ENCODE data around the gene PLXNA2. TPM values are rescaled to one million over a fixed set of nuclear protein-coding genes. Genes with fewer than 3 reads are reported as not detected.

The PLXNA2 gene
- polyA plus RNA-seq, 1 donor from 2014 or later, result 0.15 TPM

- Mint-ChIP-seq H3K27ac (no peak overlapping the region), H3K36me3 (peaks cover 1% of the 10 kb centered on the region), H3K4me3 (no peak overlapping the region), H3K27me3 (peaks cover 10% of the 10 kb centered on the region), H3K9me3 (no peaks in the 10 kb centered on the region), H3K4me1 (no peaks in the 10 kb centered on the region)
These were observed 31.3 kb downstream of the PLXNA2 start for GRCh38 chr1:208212893-208213292.

- Mint-ChIP-seq H3K4me3 (no peak overlapping the region), H3K27me3 (peaks cover 11% of the 10 kb centered on the region), H3K27ac (peak overlapping the region in 1 of 3 donors; percentile 29), H3K4me1 (no peaks in the 10 kb centered on the region), H3K9me3 (no peaks in the 10 kb centered on the region), H3K36me3 (peaks cover 1% of the 10 kb centered on the region)
These were observed 32.0 kb downstream of the PLXNA2 start for GRCh38 chr1:208211921-208212843.

- Mint-ChIP-seq H3K36me3 (no peaks in the 10 kb centered on the region), H3K27ac (no peak overlapping the region), H3K9me3 (no peaks in the 10 kb centered on the region), H3K4me3 (no peak overlapping the region), H3K27me3 (peaks cover 5% of the 10 kb centered on the region), H3K4me1 (no peaks in the 10 kb centered on the region)
These were observed 34.1 kb downstream of the PLXNA2 start for GRCh38 chr1:208209896-208210589.

GRCh38 chr1:208209286-208209685 is 34.9 kb downstream of the PLXNA2 start:
- no peak overlapping the region for H3K4me3 Mint-ChIP-seq
- H3K27ac Mint-ChIP-seq, result no peak overlapping the region
- H3K9me3 Mint-ChIP-seq, result no peaks in the 10 kb centered on the region
- no peaks in the 10 kb centered on the region for H3K4me1 Mint-ChIP-seq
- H3K36me3 Mint-ChIP-seq, result no peaks in the 10 kb centered on the region
- peaks cover 5% of the 10 kb centered on the region for H3K27me3 Mint-ChIP-seq

- H3K4me1 Mint-ChIP-seq, result no peaks in the 10 kb centered on the region
- H3K27me3 Mint-ChIP-seq, result peaks cover 9% of the 10 kb centered on the region
- H3K4me3 Mint-ChIP-seq, result no peak overlapping the region
- no peaks in the 10 kb centered on the region for H3K9me3 Mint-ChIP-seq
- no peak overlapping the region for H3K27ac Mint-ChIP-seq
- no peaks in the 10 kb centered on the region for H3K36me3 Mint-ChIP-seq
These were observed 36.1 kb downstream of the PLXNA2 start for GRCh38 chr1:208208132-208208487.

DNA sequence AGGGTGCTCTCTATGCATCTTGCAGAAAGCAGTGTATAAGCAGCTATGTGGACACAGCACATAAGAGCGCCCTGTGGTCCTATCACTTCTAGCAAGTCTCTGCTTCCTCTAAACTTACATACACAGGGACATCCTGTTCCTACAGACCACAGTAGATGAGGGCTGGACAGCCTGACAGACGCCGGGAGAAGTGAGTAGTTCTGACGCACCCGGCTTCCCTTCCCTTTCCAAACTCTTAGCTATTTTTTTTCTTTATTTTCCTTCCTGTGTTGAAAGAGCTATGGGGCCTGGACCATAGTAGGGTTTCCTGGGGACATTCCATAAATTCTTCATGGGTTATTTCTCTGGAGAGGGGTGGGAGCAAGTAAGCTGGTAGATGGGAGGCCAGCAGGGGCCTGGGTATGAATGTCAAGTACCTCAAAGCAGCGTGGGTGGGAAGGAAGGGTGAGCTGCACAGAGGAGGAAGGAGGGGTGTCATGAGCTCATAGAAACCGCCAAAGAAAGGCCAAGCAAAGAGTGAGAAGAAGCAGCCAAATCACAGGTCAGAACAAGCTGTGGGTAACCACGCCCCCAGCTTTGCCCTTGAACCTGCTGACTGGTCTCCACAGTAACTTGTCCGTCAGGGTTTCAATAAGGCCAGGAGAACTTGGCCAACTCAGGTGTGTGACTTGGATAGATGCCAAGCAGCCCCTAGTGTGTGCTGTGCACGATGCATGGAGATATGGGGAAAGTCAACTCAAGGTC is 36.6 kb downstream of the PLXNA2 start:
- Mint-ChIP-seq H3K36me3 (no peaks in the 10 kb centered on the region), H3K9me3 (no peaks in the 10 kb centered on the region), H3K27me3 (peaks cover 9% of the 10 kb centered on the region), H3K4me1 (no peaks in the 10 kb centered on the region), H3K4me3 (no peak overlapping the region), H3K27ac (no peak overlapping the region)

DNA sequence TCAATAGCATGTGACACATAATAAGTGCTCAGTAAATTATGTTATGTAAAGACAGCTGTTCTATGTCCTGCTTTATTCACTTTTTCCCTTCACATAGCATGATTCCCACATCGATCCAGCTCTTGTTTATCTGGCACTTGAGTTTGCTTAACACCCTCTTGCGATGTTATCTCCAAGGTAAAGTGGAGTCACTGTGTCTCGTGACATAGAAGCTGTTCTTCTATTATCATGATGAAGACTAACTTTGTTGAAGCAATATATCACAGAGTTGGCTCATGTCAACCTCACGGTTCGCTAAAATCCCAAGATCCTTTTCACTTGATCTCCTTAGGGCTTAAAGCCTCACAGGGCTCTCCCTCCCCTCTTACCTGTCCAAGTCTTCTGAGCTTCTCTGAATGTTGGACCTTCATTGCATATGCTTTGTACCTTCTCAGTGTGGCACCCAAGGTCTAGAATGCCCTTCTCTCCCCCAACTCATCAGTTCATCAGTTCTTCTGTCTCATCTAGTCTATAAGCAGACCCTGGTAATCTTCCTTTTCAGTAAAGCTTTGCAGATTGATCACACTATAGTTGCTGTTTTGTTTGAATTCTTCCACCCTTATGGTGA is 38.0 kb downstream of the PLXNA2 start:
- no peaks in the 10 kb centered on the region for H3K4me1 Mint-ChIP-seq
- H3K36me3 Mint-ChIP-seq, result no peaks in the 10 kb centered on the region
- H3K27ac Mint-ChIP-seq, result no peak overlapping the region
- peaks cover 8% of the 10 kb centered on the region for H3K27me3 Mint-ChIP-seq
- no peak overlapping the region for H3K4me3 Mint-ChIP-seq
- no peaks in the 10 kb centered on the region for H3K9me3 Mint-ChIP-seq

- Mint-ChIP-seq H3K36me3 (no peaks in the 10 kb centered on the region), H3K9me3 (no peaks in the 10 kb centered on the region), H3K4me1 (no peaks in the 10 kb centered on the region), H3K27me3 (peaks cover 6% of the 10 kb centered on the region), H3K27ac (no peak overlapping the region), H3K4me3 (no peak overlapping the region)
These were observed 38.8 kb downstream of the PLXNA2 start for GRCh38 chr1:208205216-208206013.

GRCh38 chr1:208204779-208205178 is 39.4 kb downstream of the PLXNA2 start:
- Mint-ChIP-seq H3K4me1 (no peaks in the 10 kb centered on the region), H3K27ac (no peak overlapping the region), H3K36me3 (no peaks in the 10 kb centered on the region), H3K27me3 (peaks cover 6% of the 10 kb centered on the region), H3K9me3 (no peaks in the 10 kb centered on the region), H3K4me3 (no peak overlapping the region)

DNA sequence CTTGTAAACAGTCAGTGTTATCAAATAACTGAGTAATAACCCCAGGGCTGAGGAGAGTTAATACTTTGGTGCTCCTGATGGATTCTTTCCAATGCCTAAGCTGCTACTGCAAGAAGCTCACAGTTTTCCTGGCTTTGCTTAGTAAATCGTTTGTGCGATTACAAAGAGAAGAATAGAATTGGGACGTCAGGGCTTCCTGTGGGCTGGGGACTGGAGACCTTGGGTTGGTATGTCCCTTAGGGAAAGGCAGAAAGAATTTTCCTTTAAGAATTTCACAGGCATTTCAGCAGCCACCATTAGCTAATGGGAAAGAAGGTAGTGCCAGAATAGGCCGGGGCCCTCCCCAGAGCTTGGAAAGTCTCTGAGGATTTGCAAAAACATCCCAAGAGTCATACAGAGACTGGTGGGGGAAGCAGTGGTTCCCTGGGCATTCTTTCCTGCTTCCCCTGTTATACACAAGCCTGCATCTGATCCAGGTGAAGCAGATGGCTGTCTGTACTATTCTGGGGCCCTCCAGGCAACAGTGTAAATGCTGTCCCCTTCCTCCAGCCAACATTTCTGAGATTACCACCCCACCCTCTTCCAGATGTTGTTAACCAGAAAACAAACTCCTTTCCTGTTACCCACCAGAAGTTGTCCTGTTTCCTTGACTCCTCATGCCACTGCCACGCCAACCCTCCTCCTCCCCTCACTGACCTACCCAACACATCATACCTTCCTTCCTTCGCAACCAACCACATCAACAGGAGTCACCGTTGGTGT is 40.2 kb downstream of the PLXNA2 start:
- no peak overlapping the region for H3K27ac Mint-ChIP-seq
- no peaks in the 10 kb centered on the region for H3K9me3 Mint-ChIP-seq
- H3K36me3 Mint-ChIP-seq, result no peaks in the 10 kb centered on the region
- H3K4me1 Mint-ChIP-seq, result no peaks in the 10 kb centered on the region
- H3K27me3 Mint-ChIP-seq, result peaks cover 5% of the 10 kb centered on the region
- no peak overlapping the region for H3K4me3 Mint-ChIP-seq

- Mint-ChIP-seq H3K27me3 (peaks cover 5% of the 10 kb centered on the region), H3K9me3 (no peaks in the 10 kb centered on the region), H3K4me3 (no peak overlapping the region), H3K36me3 (no peaks in the 10 kb centered on the region), H3K27ac (no peak overlapping the region), H3K4me1 (no peaks in the 10 kb centered on the region)
These were observed 40.9 kb downstream of the PLXNA2 start for GRCh38 chr1:208203127-208203847.

GRCh38 chr1:208202333-208202995 is 41.7 kb downstream of the PLXNA2 start:
- no peak overlapping the region for H3K4me3 Mint-ChIP-seq
- no peaks in the 10 kb centered on the region for H3K9me3 Mint-ChIP-seq
- H3K36me3 Mint-ChIP-seq, result no peaks in the 10 kb centered on the region
- peaks cover 3% of the 10 kb centered on the region for H3K27me3 Mint-ChIP-seq
- H3K4me1 Mint-ChIP-seq, result no peaks in the 10 kb centered on the region
- peak overlapping the region in 1 of 3 donors; percentile 27 for H3K27ac Mint-ChIP-seq

DNA sequence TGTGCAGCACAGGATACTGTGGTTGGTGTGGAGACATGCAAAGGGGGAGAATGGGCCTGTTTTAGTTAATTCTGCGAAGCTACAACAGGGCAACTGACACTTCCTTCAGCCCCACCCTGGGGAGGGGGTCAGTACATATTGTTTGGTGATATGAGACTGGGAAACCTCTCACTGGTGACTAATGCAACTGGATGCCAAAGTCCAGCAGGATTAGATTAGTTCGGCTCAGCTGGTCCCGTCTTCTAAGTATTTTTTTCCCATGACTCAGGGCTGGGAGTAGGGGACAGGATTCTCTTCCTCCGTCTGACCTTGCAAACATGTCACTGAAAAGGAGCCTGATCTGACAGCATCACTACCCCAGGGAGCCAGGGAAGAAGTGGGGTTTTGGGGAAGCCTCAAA is 43.0 kb downstream of the PLXNA2 start:
- H3K9me3 Mint-ChIP-seq, result no peaks in the 10 kb centered on the region
- no peak overlapping the region for H3K4me3 Mint-ChIP-seq
- no peak overlapping the region for H3K27ac Mint-ChIP-seq
- H3K27me3 Mint-ChIP-seq, result peaks cover 7% of the 10 kb centered on the region
- H3K36me3 Mint-ChIP-seq, result no peaks in the 10 kb centered on the region
- peaks cover 0 to 1% (median 0%) of the 10 kb centered on the region in 3 donors for H3K4me1 Mint-ChIP-seq

Data from IgD-negative memory B cell (primary cell).